Fibroblast of mammary gland (primary cell): ENCODE measurements around the gene UBE2I.

Experiments
- DNase-seq: peaks from one replicate; pipeline ENCODE4 v3.0.0-alpha.2; 2010; ENCODE audit warnings: low read depth
- H3K4me3 ChIP-seq: 2 replicates; pipeline ENCODE4 v1.5.1; 2011; ENCODE audit warnings: low read depth, mild to moderate bottlenecking, low read length, moderate library complexity; ENCODE audit not compliant: control insufficient read depth
- CTCF ChIP-seq: conservative IDR thresholded peaks from 2 replicates; pipeline ENCODE4 v1.5.1; 2011; ENCODE audit warnings: low read depth, low read length, inconsistent platforms; ENCODE audit not compliant: control insufficient read depth, insufficient read depth

The UBE2I gene

DNA sequence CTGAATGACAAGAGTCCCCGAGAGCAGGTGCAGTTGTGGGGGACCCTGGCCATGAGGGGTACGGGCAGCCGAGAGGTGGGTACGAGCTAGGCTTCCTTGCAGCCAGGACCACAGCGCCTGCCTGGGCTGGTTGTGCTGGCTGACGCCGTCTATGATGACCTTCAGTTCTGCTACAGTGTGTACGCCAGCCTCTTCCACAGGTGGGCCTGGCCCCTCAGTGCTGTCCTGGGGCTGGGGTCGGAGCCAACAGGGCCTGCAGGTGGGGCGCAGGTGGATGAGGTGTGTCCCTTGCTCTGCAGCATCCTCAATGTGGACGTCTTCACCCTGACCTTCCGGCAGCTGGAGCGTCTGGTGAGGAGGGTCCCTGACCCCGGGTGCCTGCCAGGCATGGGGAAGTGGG, 35.1 kb downstream of the UBE2I start:
- no peak for DNase-seq
- no peak for TF ChIP-seq CTCF

DNA sequence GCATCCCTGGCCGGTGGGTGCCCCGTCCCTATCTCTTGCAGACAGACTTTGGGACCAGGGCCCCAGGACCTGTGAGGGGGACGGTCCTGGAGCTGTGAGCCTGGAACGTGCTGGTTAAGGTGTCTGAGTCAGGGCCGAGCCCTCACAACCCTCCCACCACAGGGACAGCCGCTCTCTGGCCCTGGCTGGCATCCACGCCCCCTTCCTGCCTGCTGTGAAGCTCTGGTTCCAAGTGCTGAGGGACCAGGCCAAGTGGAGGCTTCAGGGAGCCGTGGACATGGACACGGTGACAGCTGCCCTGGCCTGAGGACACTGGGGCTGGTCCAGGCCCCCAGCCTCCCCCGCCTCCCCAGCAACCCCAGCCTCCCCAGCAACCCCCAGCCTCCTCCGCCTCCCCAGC, 35.7 kb downstream of the UBE2I start:
- no peak for DNase-seq
- no peak overlapping the region for H3K4me3 ChIP-seq
- TF ChIP-seq CTCF, result no peak

More for the DNA sequence above, 35.1 kb downstream of the UBE2I start:
- H3K4me3 ChIP-seq, result no peak overlapping the region

- no peak overlapping the region for H3K4me3 ChIP-seq
- no peak for DNase-seq
- no peak for TF ChIP-seq CTCF
Observed at GRCh38 chr16:1345651-1346421, 36.4 kb downstream of the UBE2I start.

DNA sequence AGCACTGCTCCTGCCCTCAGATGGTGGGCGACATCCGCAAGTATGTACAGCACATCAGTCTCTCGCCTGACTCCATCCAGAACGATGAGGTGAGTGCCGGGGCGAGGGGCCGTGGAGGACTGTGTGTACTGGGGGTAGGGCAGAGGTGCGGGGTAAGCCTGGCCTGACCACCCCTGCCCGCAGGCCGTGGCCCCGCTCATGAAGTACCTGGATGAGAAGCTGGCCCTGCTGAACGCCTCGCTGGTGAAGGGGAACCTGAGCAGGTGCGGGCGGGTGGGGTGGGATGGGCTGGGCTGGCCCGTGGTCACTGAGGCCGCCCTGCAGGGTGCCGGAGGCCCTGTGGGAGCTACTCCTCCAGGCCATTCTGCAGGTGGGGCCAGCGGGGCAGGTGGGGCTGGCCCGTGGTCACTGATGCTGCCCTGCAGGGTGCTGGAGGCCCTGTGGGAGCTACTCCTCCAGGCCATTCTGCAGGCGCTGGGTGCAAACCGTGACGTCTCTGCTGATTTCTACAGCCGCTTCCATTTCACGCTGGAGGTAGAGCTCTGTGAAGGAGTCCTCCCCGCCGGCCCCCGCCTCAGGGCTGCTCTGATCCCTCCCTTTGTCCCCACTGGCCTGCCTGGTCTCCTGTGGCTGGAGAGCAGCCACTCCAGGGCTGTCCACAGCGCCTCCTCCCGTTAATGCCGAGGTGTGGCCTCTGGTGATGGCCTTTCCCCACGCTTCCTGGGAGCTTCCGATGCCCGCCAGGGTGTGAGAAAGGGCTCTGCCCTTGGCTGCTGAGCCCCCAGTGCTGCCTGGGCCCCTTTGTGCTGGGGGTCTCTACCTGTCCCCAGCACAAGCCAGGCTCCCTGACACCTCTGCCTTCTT, 37.2 kb downstream of the UBE2I start:
- no peak overlapping the region for H3K4me3 ChIP-seq
- TF ChIP-seq CTCF, result peak; percentile 32
- peak; percentile 20 for DNase-seq

GRCh38 chr16:1347286-1347855, 37.9 kb downstream of the UBE2I start:
- DNase-seq, result no peak
- no peak overlapping the region for H3K4me3 ChIP-seq
- no peak for TF ChIP-seq CTCF

GRCh38 chr16:1347962-1348361, 38.5 kb downstream of the UBE2I start:
- H3K4me3 ChIP-seq, result no peak overlapping the region
- TF ChIP-seq CTCF, result no peak
- no peak for DNase-seq
